ENCODE measurements around the gene MFN2. TPM values are rescaled to one million over a fixed set of nuclear protein-coding genes. Genes with fewer than 3 reads are reported as not detected.

MFN2 gene
- total RNA-seq, 1 experiment from 2014 or later: 73.9 TPM

DNA sequence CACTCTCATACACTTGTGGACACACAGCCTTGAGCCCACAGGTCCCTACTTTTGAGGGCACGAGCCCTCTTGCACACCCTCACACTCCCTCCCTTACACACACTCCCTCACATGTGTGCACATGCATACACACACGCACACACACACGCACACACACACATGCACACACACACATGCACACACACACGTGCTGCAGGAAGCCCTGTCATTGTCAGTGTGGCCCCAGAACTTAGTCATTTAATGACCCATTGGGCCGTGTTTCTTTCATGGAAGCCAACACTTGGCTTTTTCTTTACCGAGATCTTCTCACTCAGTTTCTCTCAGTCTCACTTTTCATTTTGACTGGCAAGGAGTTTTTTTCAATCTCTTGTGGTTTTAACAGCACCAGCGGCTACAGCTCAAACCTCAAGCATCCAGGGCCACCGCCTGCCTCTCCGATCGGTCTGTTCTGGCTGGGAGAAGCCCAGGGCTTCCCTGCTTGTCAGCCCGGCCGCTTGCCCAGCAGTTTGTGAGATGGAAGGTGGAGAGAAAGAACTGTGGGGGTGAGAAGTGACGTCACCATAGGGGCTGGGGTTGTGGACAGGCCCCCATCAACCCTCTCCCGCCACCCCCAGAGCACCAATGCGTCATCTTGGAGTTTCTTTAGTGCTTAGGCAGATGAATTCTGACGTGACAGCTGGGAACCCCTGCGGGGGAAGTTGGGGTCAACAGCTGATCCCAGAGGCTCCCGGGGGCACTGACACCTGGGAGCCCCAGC lies 67.1 kb downstream of the MFN2 start:
- no peaks in the 10 kb centered on the region for H3K27me3 Mint-ChIP-seq (ENCODE audit: insufficient read depth, unreplicated experiment)
- no peak overlapping the region for H3K4me3 Mint-ChIP-seq (ENCODE audit: unreplicated experiment)
- Histone ChIP-seq H3K27me3 (replicated peaks; ENCODE audit: control insufficient read depth, insufficient read depth, low read length) (no peaks in the 10 kb centered on the region), H3K9me3 (no peaks in the 10 kb centered on the region), H3K4me1 (peaks cover 6% of the 10 kb centered on the region), H3K36me3 (ENCODE audit: control insufficient read depth, insufficient read depth, low read length) (no peaks in the 10 kb centered on the region), H3K4me3 (ENCODE audit: low read depth, low read length) (no peak overlapping the region)
- DNase-seq: no peak
- intact Hi-C loops (cut with micrococcal nuclease; ENCODE audit: unreplicated experiment): no loop called here
- H3K36me3 Mint-ChIP-seq (ENCODE audit: insufficient read depth, unreplicated experiment): no peaks in the 10 kb centered on the region
- H3K9me3 Mint-ChIP-seq (ENCODE audit: unreplicated experiment): no peaks in the 10 kb centered on the region
- ChIA-PET POLR2A (no interaction called here), CTCF (no interaction called here)
- no TSS peak for BruUV-seq (replicated peaks)
- TF ChIP-seq, protein P1, sequence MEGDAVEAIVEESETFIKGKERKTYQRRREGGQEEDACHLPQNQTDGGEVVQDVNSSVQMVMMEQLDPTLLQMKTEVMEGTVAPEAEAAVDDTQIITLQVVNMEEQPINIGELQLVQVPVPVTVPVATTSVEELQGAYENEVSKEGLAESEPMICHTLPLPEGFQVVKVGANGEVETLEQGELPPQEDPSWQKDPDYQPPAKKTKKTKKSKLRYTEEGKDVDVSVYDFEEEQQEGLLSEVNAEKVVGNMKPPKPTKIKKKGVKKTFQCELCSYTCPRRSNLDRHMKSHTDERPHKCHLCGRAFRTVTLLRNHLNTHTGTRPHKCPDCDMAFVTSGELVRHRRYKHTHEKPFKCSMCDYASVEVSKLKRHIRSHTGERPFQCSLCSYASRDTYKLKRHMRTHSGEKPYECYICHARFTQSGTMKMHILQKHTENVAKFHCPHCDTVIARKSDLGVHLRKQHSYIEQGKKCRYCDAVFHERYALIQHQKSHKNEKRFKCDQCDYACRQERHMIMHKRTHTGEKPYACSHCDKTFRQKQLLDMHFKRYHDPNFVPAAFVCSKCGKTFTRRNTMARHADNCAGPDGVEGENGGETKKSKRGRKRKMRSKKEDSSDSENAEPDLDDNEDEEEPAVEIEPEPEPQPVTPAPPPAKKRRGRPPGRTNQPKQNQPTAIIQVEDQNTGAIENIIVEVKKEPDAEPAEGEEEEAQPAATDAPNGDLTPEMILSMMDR (IDR thresholded peaks at IDR 0.05; ENCODE audit: insufficient read depth in 1 of 2, low read depth in 1 of 2, low read length in 1 of 2, severe bottlenecking in 1 of 2, unreplicated experiment in 1 of 2): no peak
- H3K27ac Mint-ChIP-seq (ENCODE audit: unreplicated experiment): no peak overlapping the region
- H3K4me1 Mint-ChIP-seq (ENCODE audit: low read depth, unreplicated experiment): peaks cover 5% of the 10 kb centered on the region

DNA sequence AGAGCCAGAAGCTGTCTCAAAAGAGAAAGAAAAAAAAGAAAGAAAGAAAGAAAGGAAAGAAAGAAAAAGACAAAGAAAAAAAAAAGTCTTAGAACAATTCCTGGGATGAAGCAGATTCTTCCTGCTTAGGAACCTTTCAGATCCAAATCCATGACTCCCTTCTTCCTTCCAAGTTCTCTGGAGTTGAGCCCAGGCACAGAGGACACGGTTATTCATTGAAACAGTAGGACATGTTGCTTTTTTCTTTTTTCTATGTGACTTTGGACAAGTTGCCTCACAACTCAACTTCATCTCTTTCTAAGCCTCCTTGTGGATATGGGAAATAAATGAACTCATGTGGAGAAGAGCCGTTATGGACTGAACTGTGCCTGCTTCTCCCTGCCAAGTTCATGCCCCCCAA lies 68.1 kb downstream of the MFN2 start:
- no peaks in the 10 kb centered on the region for H3K27me3 ChIP-seq (replicated peaks; ENCODE audit: control insufficient read depth, insufficient read depth, low read length)
- Mint-ChIP-seq H3K9me3 (ENCODE audit: unreplicated experiment) (no peaks in the 10 kb centered on the region), H3K27ac (ENCODE audit: unreplicated experiment) (no peak overlapping the region), H3K4me3 (ENCODE audit: unreplicated experiment) (no peak overlapping the region), H3K27me3 (ENCODE audit: insufficient read depth, unreplicated experiment) (no peaks in the 10 kb centered on the region), H3K4me1 (ENCODE audit: low read depth, unreplicated experiment) (peaks cover 11% of the 10 kb centered on the region), H3K36me3 (ENCODE audit: insufficient read depth, unreplicated experiment) (no peaks in the 10 kb centered on the region)
- H3K9me3 ChIP-seq: no peaks in the 10 kb centered on the region
- no peak for DNase-seq
- H3K4me1 ChIP-seq: peaks cover 7% of the 10 kb centered on the region
- no peaks in the 10 kb centered on the region for H3K36me3 ChIP-seq (ENCODE audit: control insufficient read depth, insufficient read depth, low read length)
- no peak overlapping the region for H3K4me3 ChIP-seq (ENCODE audit: low read depth, low read length)
- ChIA-PET POLR2A (no interaction called here), CTCF (no interaction called here)
- intact Hi-C loops (cut with micrococcal nuclease; ENCODE audit: unreplicated experiment): no loop called here
- TF ChIP-seq, protein P1 (IDR thresholded peaks at IDR 0.05; ENCODE audit: insufficient read depth in 1 of 2, low read depth in 1 of 2, low read length in 1 of 2, severe bottlenecking in 1 of 2, unreplicated experiment in 1 of 2): no peak
- no TSS peak for BruUV-seq (replicated peaks)

DNA sequence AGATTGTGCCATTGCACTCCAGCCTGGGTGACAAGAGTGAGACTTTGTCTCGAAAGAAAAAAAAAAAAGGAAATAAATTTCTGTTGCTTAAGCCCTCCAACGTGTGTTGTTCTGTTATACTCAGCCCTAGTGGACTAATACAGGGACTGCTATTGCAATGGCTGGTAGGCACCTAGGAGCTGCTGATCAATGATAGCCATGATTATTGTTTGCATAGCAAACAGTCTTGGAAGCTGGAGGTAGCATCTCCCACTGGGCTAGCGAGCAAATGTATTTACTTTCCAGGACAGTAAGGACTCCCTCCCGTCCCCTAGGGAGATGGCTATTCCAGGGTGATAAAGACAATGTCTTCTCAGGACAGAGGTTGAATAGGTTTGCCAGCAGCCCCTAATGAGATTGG lies 69.4 kb downstream of the MFN2 start:
- Histone ChIP-seq H3K36me3 (ENCODE audit: control insufficient read depth, insufficient read depth, low read length) (no peaks in the 10 kb centered on the region), H3K9me3 (no peaks in the 10 kb centered on the region), H3K4me1 (peaks cover 7% of the 10 kb centered on the region), H3K27me3 (replicated peaks; ENCODE audit: control insufficient read depth, insufficient read depth, low read length) (no peaks in the 10 kb centered on the region), H3K4me3 (ENCODE audit: low read depth, low read length) (no peak overlapping the region)
- TF ChIP-seq, protein P1 (IDR thresholded peaks at IDR 0.05; ENCODE audit: insufficient read depth in 1 of 2, low read depth in 1 of 2, low read length in 1 of 2, severe bottlenecking in 1 of 2, unreplicated experiment in 1 of 2): no peak
- Mint-ChIP-seq H3K4me3 (ENCODE audit: unreplicated experiment) (no peak overlapping the region), H3K9me3 (ENCODE audit: unreplicated experiment) (no peaks in the 10 kb centered on the region), H3K27ac (ENCODE audit: unreplicated experiment) (no peak overlapping the region), H3K27me3 (ENCODE audit: insufficient read depth, unreplicated experiment) (no peaks in the 10 kb centered on the region), H3K4me1 (ENCODE audit: low read depth, unreplicated experiment) (peaks cover 11% of the 10 kb centered on the region), H3K36me3 (ENCODE audit: insufficient read depth, unreplicated experiment) (no peaks in the 10 kb centered on the region)
- CTCF ChIA-PET: interaction anchor here (0.6 kb wide), 1 partner anchor 13 kb away, joined by 4 read pairs; no protein-coding TSS in a partner anchor
- no TSS peak for BruUV-seq (replicated peaks)
- POLR2A ChIA-PET: no interaction called here
- peak in 1 of 2 experiments; percentile 9 for DNase-seq
- intact Hi-C loops (cut with micrococcal nuclease; ENCODE audit: unreplicated experiment): no loop called here

Data from Caco-2 (cell line).